Activated B cell treated with CpG ODN at 0.5 μM for 24 hours (primary cell): ENCODE measurements around the gene STPG3. TPM values are rescaled to one million over a fixed set of nuclear protein-coding genes. Genes with fewer than 3 reads are reported as not detected.

Source experiments
- ATAC-seq: fragments of 200-7000 bp; cut with Tn5 transposase; one replicate; pipeline ENCODE4 v1.10.0; 2021; ENCODE audit warnings: low read depth, mild to moderate bottlenecking, moderate library complexity
- CTCF ChIA-PET: fragments of 350-600 bp; sonication (Branson Sonifier 250); formaldehyde crosslinking; loops from one replicate; lab custom pipeline; 2021; ENCODE audit warnings: antibody characterized with exemption; lab: Charles Lee
- POLR2A ChIA-PET: fragments of 350-600 bp; sonication (Branson Sonifier 250); formaldehyde crosslinking; loops from one replicate; lab custom pipeline; 2021; ENCODE audit warnings: antibody characterized with exemption; lab: Charles Lee
- DNase-seq: peaks from one replicate; pipeline ENCODE4 v3.0.0; 2022
- H3K27ac Mint-ChIP-seq: one replicate; pipeline ENCODE4 v1.8.0; 2020; ENCODE audit warnings: mixed read lengths
- H3K27me3 Mint-ChIP-seq: one replicate; pipeline ENCODE4 v1.8.0; 2021; ENCODE audit warnings: mixed read lengths
- H3K36me3 Mint-ChIP-seq: one replicate; pipeline ENCODE4 v1.8.0; 2021; ENCODE audit warnings: low read depth, mixed read lengths
- H3K4me1 Mint-ChIP-seq: one replicate; pipeline ENCODE4 v1.8.0; 2021; ENCODE audit warnings: mixed read lengths
- H3K4me3 Mint-ChIP-seq: one replicate; pipeline ENCODE4 v1.8.0; 2020; ENCODE audit warnings: mild to moderate bottlenecking, mixed read lengths
- H3K9me3 Mint-ChIP-seq: one replicate; pipeline ENCODE4 v1.8.0; 2020; ENCODE audit warnings: mixed read lengths
- intact Hi-C: fragments of 100-400 bp; cut with micrococcal nuclease; formaldehyde crosslinking; loops from one replicate; pipeline ENCODE4 v1.15.1; 2024
- total RNA-seq: library from RNA; stranded (reverse); gene quantifications from 2 replicates; pipeline ENCODE4 v1.2.3, GENCODE V29; 2022
- TF ChIP-seq, protein P1 (sequence below): fragments of 200-600 bp; IDR thresholded peaks from one replicate; pipeline ENCODE4 v1.8.0; 2022; ENCODE audit warnings: antibody characterized with exemption, mild to moderate bottlenecking

The STPG3 gene
- total RNA-seq, 1 donor from 2014 or later: not detected

GRCh38 chr9:137231372-137232039 lies 19.6 kb upstream of the STPG3 start:
- ChIA-PET CTCF (no interaction called here), POLR2A (interaction anchor here (0.8 kb wide), 1 partner anchor 9 kb away, joined by 3 read pairs; the partner anchor contains the start of gene TUBB4B)
- Mint-ChIP-seq H3K4me1 (peaks cover 25% of the 10 kb centered on the region), H3K9me3 (no peaks in the 10 kb centered on the region), H3K27me3 (peaks cover 2% of the 10 kb centered on the region), H3K36me3 (no peaks in the 10 kb centered on the region), H3K27ac (no peak overlapping the region), H3K4me3 (no peak overlapping the region)
- TF ChIP-seq, protein P1, sequence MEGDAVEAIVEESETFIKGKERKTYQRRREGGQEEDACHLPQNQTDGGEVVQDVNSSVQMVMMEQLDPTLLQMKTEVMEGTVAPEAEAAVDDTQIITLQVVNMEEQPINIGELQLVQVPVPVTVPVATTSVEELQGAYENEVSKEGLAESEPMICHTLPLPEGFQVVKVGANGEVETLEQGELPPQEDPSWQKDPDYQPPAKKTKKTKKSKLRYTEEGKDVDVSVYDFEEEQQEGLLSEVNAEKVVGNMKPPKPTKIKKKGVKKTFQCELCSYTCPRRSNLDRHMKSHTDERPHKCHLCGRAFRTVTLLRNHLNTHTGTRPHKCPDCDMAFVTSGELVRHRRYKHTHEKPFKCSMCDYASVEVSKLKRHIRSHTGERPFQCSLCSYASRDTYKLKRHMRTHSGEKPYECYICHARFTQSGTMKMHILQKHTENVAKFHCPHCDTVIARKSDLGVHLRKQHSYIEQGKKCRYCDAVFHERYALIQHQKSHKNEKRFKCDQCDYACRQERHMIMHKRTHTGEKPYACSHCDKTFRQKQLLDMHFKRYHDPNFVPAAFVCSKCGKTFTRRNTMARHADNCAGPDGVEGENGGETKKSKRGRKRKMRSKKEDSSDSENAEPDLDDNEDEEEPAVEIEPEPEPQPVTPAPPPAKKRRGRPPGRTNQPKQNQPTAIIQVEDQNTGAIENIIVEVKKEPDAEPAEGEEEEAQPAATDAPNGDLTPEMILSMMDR: no peak
- DNase-seq (no peak), ATAC-seq (no peak)
- intact Hi-C loops: no loop called here

- ChIA-PET POLR2A (interaction anchor here (0.6 to 0.8 kb wide), 2 partner anchors 9 to 112 kb away, joined by 3 to 4 read pairs; partner anchors contain the start of gene TUBB4B), CTCF (no interaction called here)
- H3K27ac Mint-ChIP-seq: no peak overlapping the region
- DNase-seq (no peak), ATAC-seq (no peak)
- H3K4me1 Mint-ChIP-seq: peaks cover 31% of the 10 kb centered on the region
- TF ChIP-seq, protein P1: no peak
- H3K9me3 Mint-ChIP-seq: no peaks in the 10 kb centered on the region
- peaks cover 2% of the 10 kb centered on the region for H3K27me3 Mint-ChIP-seq
- intact Hi-C loops: no loop called here
- no peak overlapping the region for H3K4me3 Mint-ChIP-seq
- no peaks in the 10 kb centered on the region for H3K36me3 Mint-ChIP-seq
These were observed 19.0 kb upstream of the STPG3 start for GRCh38 chr9:137232101-137232500.

GRCh38 chr9:137232510-137232909 lies 18.6 kb upstream of the STPG3 start:
- Mint-ChIP-seq H3K4me1 (peaks cover 30% of the 10 kb centered on the region), H3K36me3 (no peaks in the 10 kb centered on the region), H3K27me3 (peaks cover 2% of the 10 kb centered on the region), H3K9me3 (no peaks in the 10 kb centered on the region), H3K27ac (no peak overlapping the region), H3K4me3 (no peak overlapping the region)
- ATAC-seq (no peak), DNase-seq (no peak)
- TF ChIP-seq, protein P1: no peak
- intact Hi-C loops: no loop called here
- ChIA-PET CTCF (no interaction called here), POLR2A (interaction anchor here (0.6 kb wide), 1 partner anchor 112 kb away, joined by 4 read pairs; no protein-coding TSS in a partner anchor)

DNA sequence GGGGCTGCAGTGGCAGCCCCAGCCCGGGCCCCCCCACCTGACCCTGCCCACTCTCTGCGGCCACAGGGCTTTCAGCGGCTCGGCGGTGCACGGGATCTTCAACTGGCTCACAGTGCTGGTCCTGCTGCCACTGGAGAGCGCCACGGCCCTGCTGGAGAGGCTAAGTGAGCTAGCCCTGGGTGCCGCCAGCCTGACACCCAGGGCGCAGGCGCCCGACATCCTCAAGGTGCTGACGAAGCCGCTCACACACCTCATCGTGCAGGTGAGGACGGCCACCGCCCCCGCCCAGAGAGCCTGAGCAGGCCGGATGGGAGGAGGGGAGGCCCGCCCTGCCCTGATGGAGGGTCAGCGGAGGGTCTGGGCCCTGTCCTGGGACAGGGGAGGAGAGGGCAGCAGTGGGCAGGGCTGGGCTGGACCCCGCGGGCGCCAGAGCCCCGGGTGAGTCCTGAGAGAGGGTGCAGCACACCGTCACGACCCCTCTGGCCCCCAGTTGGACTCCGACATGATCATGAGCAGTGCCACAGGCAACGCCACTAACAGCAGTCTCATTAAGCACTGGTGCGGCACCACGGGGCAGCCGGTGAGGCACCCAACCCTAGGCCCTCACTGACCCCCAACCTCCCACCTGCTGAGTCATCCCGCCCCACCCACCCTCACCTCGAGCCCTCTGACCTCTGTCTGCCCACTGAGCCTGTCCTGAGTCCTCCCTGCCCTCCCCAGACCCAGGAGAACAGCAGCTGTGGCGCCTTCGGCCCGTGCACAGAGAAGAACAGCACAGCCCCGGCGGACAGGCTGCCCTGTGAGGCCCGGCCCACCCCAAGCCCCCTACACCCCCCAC lies 17.7 kb upstream of the STPG3 start:
- H3K4me3 Mint-ChIP-seq: no peak overlapping the region
- H3K27ac Mint-ChIP-seq: no peak overlapping the region
- H3K27me3 Mint-ChIP-seq: no peaks in the 10 kb centered on the region
- H3K9me3 Mint-ChIP-seq: no peaks in the 10 kb centered on the region
- DNase-seq (no peak), ATAC-seq (no peak)
- H3K36me3 Mint-ChIP-seq: no peaks in the 10 kb centered on the region
- ChIA-PET POLR2A (interaction anchor here (0.8 kb wide), 1 partner anchor 29 kb away, joined by 5 read pairs; no protein-coding TSS in a partner anchor), CTCF (no interaction called here)
- TF ChIP-seq, protein P1: no peak
- intact Hi-C loops: no loop called here
- H3K4me1 Mint-ChIP-seq: peaks cover 32% of the 10 kb centered on the region
